Measurements from ENCODE around the gene CR1. TPM values are rescaled to one million over a fixed set of nuclear protein-coding genes. Genes with fewer than 3 reads are reported as not detected.

CR1 gene
- total and polyA plus RNA-seq, 9 donors: 0.25 to 5.8 (median 1.2) TPM

GRCh38 chr1:207500306-207500705 is 4.3 kb downstream of the CR1 start:
- 67 to 70% (median 68%) methylated on average over 3 of the region's 3 CpGs for WGBS, 3 donors
- Histone ChIP-seq H3K4me1 (ENCODE audit: insufficient read depth) (no peaks in the 10 kb centered on the region), H3K27me3 (no peaks in the 10 kb centered on the region), H3K4me3 (no peak overlapping the region), H3K36me3 (no peaks in the 10 kb centered on the region), H3K27ac (no peak overlapping the region), H3K9me3 (no peaks in the 10 kb centered on the region)
- no peak for TF ChIP-seq POLR2A (IDR thresholded peaks at IDR 0.05)
- no peak for TF ChIP-seq EP300 (IDR thresholded peaks at IDR 0.05)
- no peak for TF ChIP-seq CTCF (IDR thresholded peaks at IDR 0.05)
- intact Hi-C loops (cut with DNase I): no loop called here
- DNase-seq: no peak

- H3K36me3 ChIP-seq: no peaks in the 10 kb centered on the region
- no peak overlapping the region for H3K27ac ChIP-seq
- DNase-seq: no peak
- WGBS, 3 donors: 41 to 61% (median 55%) methylated on average over 5 of the region's 5 CpGs
- H3K27me3 ChIP-seq: no peaks in the 10 kb centered on the region
- intact Hi-C loops (cut with DNase I): no loop called here
- no peaks in the 10 kb centered on the region for H3K4me1 ChIP-seq (ENCODE audit: insufficient read depth)
- no peaks in the 10 kb centered on the region for H3K9me3 ChIP-seq
- TF ChIP-seq CTCF (IDR thresholded peaks at IDR 0.05) (no peak), POLR2A (IDR thresholded peaks at IDR 0.05) (no peak), EP300 (IDR thresholded peaks at IDR 0.05) (no peak)
- H3K4me3 ChIP-seq: no peak overlapping the region
Measured at GRCh38 chr1:207501071-207501470, 5.1 kb downstream of the CR1 start.

GRCh38 chr1:207502726-207503125 is 6.8 kb downstream of the CR1 start:
- Histone ChIP-seq H3K4me1 (ENCODE audit: insufficient read depth) (no peaks in the 10 kb centered on the region), H3K27me3 (no peaks in the 10 kb centered on the region), H3K9me3 (no peaks in the 10 kb centered on the region), H3K36me3 (no peaks in the 10 kb centered on the region), H3K27ac (no peak overlapping the region), H3K4me3 (no peak overlapping the region)
- WGBS, 3 donors: 44 to 50% (median 45%) methylated on average over 7 of the region's 7 CpGs
- DNase-seq: no peak
- TF ChIP-seq EP300 (IDR thresholded peaks at IDR 0.05) (no peak), POLR2A (IDR thresholded peaks at IDR 0.05) (no peak)
- intact Hi-C loops (cut with DNase I): no loop called here

- intact Hi-C loops (cut with DNase I): no loop called here
- H3K36me3 ChIP-seq: no peaks in the 10 kb centered on the region
- WGBS, 3 donors: 84 to 90% (median 89%) methylated on average over 3 of the region's 3 CpGs
Measured at GRCh38 chr1:207503950-207504349, 8.0 kb downstream of the CR1 start.

GRCh38 chr1:207504438-207504837 is 8.5 kb downstream of the CR1 start:
- Histone ChIP-seq H3K9me3 (no peaks in the 10 kb centered on the region), H3K27me3 (no peaks in the 10 kb centered on the region), H3K27ac (no peak overlapping the region), H3K4me3 (no peak overlapping the region), H3K4me1 (ENCODE audit: insufficient read depth) (no peaks in the 10 kb centered on the region), H3K36me3 (no peaks in the 10 kb centered on the region)
- DNase-seq: no peak
- intact Hi-C loops (cut with DNase I): no loop called here
- no peak for TF ChIP-seq EP300 (IDR thresholded peaks at IDR 0.05)
- no peak for TF ChIP-seq POLR2A (IDR thresholded peaks at IDR 0.05)
- TF ChIP-seq CTCF (IDR thresholded peaks at IDR 0.05): no peak

More at GRCh38 chr1:207503950-207504349, 8.0 kb downstream of the CR1 start:
- no peak for TF ChIP-seq EP300 (IDR thresholded peaks at IDR 0.05)
- no peaks in the 10 kb centered on the region for H3K9me3 ChIP-seq
- no peaks in the 10 kb centered on the region for H3K4me1 ChIP-seq (ENCODE audit: insufficient read depth)
- no peak overlapping the region for H3K27ac ChIP-seq
- DNase-seq: no peak
- no peaks in the 10 kb centered on the region for H3K27me3 ChIP-seq
- no peak overlapping the region for H3K4me3 ChIP-seq

GRCh38 chr1:207510444-207510843 is 14.5 kb downstream of the CR1 start:
- no peak for DNase-seq
- Histone ChIP-seq H3K36me3 (no peaks in the 10 kb centered on the region), H3K9me3 (no peaks in the 10 kb centered on the region), H3K27me3 (no peaks in the 10 kb centered on the region), H3K27ac (no peak overlapping the region), H3K4me1 (ENCODE audit: insufficient read depth) (no peaks in the 10 kb centered on the region), H3K4me3 (no peak overlapping the region)
- intact Hi-C loops (cut with DNase I): no loop called here
- no peak for TF ChIP-seq POLR2A (IDR thresholded peaks at IDR 0.05)
- TF ChIP-seq CTCF (IDR thresholded peaks at IDR 0.05): no peak
- TF ChIP-seq EP300 (IDR thresholded peaks at IDR 0.05): no peak
- WGBS, 3 donors: 24 to 44% (median 43%) methylated on average over 1 of the region's 1 CpG

Data from ovary (tissue), 9 donors.